ENCODE results near the gene P2RX7.

The P2RX7 gene

GRCh38 chr12:121132601-121133481 is at the start of gene P2RX7:
P2RX7 (plus strand) TSS chr12:121132876; CDS start chr12:121132971, 95 bp downstream.
- DNase-seq (ENCODE audit: low spot score) = no peak

- no peak for DNase-seq (ENCODE audit: low spot score)
Measured at GRCh38 chr12:121084229-121084628, 48.4 kb upstream of the P2RX7 start.

DNA sequence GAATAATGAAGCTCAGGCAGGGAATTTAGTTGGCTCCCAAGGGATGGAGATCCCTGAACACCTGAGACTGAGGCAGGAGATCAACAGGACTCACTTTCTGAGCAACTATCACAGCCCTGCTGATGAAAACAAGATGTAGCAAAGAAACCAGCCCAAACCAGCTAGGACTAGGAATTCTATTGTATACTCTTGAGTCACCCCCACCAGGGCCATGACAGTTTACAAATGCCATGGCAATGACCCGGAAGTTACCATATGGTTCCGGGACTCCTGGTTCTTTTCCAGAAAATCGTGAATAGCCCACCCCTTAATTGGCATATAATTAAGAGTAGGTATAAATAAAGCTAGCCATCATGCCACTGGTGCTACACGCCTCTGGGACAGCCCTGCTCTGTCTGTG is 47.6 kb upstream of the P2RX7 start:
- DNase-seq (ENCODE audit: low spot score) = no peak

DNA sequence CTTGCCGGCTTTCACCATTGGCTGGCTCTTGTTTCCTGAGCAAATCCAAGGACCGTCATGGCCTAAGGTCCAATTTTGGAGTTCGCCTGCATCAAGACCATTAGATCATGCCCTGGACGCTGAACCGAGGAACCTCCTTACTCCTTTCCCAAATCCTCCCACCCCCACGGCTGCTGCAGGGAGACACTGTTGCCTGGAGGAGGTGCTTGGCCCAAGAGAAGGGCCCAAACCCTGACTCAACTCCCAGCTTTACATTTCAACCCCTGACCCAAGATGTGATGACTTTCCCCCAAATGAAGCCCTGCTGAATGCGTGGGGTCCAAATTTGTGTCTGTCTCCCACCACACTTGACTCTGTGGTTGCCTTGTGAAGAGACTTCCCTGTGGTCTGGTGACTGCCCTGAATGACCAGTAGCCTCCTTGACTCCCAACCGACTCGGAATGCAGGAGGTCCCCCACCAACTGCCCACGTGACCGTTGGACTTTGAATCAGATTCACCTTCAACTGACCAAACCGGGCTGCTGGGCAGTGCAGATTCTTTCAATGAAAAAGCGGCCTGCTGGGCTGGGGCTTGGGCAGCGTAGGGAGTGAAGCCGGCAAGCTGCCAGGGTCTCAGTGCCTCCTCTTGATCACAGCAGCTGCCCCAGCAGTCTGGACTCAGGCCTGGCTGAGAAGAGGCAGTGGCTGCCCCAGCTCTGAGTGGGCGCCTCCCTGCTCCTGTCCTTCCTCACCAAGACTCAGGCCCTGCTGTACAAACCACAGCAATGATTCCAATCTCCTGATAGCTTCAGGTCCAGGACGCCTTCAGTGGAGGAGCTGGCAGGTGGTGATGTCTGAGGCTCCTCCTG is 46.9 kb upstream of the P2RX7 start:
- DNase-seq (ENCODE audit: low spot score) = no peak

- DNase-seq (ENCODE audit: low spot score) = no peak
Measured at GRCh38 chr12:121086781-121087295, 45.8 kb upstream of the P2RX7 start.

GRCh38 chr12:121087467-121088194 is 45.0 kb upstream of the P2RX7 start:
- no peak for DNase-seq (ENCODE audit: low spot score)

- DNase-seq (ENCODE audit: low spot score) = no peak
Measured at GRCh38 chr12:121088195-121088585, 44.5 kb upstream of the P2RX7 start.

- peak; percentile 52 for DNase-seq (ENCODE audit: low spot score)
Measured at GRCh38 chr12:121089031-121089812, 43.5 kb upstream of the P2RX7 start.

DNA sequence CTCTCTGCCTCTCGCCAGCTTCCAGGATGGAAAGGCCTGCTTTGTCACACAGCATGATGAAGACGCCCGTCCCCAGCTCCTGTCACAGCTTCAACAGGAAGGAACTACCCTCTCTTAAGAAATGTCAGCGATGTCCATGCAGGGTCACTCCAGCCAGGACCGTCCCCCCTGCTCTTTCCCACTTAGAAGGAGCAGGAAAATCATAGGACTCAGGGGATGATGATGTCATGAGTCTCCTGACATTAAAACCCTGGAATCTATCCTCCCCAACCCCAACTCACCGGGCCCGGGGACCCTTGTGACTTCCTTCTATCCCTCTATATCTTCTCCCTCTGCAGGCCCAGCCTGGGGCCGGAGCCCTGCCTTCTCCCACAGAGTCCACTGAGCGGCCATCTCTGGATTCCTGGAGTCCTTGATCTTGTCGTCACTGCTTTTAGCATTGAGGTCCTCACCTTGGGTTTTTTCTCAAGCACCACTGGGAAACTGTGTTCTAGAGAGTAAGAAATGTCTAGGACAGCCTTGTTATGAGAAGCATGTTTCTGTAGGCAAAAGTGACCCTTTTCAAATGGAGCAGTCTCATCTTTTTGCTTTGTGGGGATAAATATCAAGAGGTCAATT is 42.8 kb upstream of the P2RX7 start:
- DNase-seq (ENCODE audit: low spot score) = no peak

DNA sequence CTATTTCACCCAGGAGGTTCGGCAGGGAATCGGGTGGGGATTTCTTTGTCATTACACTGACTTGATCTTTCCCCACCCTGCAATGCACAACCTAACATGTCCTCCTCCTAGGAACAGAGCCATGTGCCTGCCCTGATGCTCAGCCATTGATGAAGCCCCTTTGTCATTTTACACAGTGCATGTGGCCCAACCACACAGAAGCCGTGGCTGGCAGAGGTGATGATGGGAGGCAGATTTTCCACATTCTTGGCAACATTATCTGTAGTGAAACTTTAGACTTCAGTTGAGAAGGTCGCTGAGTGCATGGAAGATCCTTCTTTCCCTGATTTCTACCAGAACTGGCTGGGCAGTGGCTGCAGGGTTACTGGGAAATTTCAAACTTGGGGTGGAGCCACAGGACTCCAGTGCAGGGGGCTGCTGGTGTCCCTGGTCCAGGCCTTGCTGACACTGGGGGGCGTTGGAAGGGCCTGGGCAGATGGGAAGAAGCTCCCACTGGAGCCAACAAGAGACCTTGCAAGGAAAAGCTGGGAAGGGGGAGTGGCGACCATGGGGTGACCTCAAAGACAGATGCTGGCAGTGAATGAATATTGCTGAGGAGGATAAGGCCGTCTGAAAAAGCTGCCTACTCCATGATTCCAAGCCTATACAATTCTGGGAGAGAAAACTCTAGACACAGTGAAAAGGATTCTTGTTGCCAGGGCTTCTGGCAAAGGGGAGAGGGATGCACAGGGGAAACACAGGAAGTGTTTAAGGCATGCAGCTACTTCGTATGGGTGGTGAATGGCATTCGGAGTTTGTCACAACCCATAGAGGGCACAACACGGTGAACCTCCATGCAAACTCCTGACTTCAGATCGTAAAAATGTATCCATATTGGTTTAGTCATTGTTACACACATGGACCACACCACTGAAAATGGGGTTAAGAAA is 41.8 kb upstream of the P2RX7 start:
- no peak for DNase-seq (ENCODE audit: low spot score)

DNA sequence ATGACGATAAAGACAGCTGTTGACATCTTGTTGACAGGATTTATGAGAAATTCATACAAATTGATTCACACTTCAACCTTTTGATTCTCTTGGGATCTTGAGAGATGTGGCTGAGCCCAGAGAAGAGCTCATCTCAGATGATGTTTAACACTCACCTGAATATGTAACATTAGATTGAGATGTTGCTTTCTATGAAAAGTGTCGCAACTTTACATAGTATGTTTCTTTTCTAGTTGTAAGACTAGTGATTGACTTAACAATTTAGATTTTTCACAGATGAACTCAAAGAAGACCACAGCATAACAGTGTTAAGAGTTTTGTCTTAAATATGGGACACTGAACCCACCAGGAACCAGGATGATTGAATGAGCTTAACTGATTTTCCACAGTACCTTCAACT is 40.6 kb upstream of the P2RX7 start:
- no peak for DNase-seq (ENCODE audit: low spot score)

GRCh38 chr12:121093487-121093891 is 39.2 kb upstream of the P2RX7 start:
- no peak for DNase-seq (ENCODE audit: low spot score)

- peak; percentile 90 for DNase-seq (ENCODE audit: low spot score)
Measured at GRCh38 chr12:121095544-121096198, 37.0 kb upstream of the P2RX7 start.

DNA sequence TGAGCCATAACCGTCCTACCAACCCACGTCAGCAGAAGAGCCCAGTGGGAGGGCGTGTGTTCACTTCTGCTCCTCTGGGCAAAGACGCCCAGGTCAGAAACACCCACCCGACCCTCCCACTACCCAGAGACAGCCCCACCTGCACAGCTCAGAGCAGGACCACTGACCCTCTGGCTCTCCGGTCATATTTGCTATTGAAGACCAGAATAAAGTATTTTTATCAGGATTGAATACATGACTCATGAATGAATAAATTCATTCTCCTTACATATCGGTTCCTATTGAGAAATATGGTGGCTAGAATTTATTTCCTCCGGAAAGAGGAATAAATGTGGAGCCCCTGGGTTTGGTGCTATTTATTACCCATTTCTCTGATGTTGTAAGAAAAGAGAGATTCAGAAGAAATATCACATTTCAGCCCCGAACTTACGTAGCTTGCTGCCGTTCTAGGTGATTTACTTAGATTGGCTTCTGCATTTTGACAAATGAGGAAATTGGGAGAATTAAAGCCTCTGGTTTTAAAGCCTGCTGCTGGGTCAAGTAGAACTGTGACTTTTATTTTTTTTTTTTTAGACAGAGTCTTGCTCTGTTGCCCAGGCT is 36.4 kb upstream of the P2RX7 start:
- no peak for DNase-seq (ENCODE audit: low spot score)

- no peak for DNase-seq (ENCODE audit: low spot score)
Measured at GRCh38 chr12:121099779-121100178, 32.9 kb upstream of the P2RX7 start.

DNA sequence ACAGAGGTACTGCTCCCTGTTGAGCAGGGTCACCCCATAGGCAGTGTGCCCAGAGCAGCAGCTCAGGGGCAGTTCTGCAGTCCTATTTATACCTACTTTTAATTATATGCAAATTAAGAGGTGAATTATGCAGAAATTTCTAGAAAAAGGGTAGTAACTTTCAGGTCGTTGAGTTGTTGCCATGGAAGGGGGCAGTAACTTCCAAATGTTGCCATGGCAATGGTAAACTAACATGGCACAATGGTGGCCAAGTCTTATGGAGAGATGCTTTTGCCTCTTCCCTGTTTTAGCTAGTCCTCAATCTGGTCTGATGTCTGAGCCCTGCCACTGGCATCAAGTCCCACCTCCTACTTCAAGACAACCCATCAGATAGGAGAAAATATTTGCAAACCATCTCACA is 30.4 kb upstream of the P2RX7 start:
- DNase-seq (ENCODE audit: low spot score) = no peak

DNA sequence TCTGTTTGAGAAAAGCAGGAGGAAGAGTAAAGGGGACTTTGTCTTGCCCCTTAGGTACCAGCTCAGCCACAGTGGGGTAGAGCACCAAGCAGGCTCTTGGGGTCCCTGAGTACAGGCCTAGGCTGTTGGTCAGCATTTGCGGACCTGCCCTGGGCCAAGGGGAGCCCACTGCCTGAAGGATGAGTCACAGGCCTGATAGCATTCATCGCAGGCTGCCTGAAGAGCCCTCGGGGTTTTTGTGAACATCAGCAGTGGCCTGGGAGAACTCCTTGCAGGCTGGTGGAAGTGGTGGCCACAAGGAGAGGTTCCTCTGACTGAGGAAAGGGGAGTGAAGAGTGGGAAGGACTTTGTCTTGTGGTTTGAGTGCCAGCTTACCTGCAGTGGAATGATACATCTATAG is 25.0 kb upstream of the P2RX7 start:
- DNase-seq (ENCODE audit: low spot score) = no peak

DNA sequence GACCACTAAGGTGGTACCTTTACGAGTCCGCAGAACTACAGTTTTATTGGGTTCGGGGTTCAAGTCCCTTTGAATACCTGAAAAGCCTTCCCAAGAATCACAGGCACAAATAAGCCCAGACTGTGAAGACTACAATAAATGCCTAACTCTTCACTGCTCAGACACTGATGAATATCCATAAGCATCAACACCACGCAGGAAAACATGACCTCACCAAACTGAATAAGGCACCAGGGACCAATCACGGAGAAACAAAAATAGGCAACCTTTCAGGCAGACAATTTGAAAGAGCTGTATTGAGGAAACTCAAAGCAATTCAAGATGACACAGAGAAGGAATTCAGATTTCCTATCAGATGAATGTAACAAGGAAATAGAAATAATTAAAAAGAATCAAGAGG is 24.2 kb upstream of the P2RX7 start:
- DNase-seq (ENCODE audit: low spot score) = no peak
